Inflammatory macrophage treated with lipopolysaccharide for 4 hours (primary cell): Measurements from ENCODE around the gene HTR2B.
"Not testable (repeated sequence)": the region's sequence is repeated elsewhere in the genome, so short reads cannot be mapped to it uniquely, and the experiment has no call there.

Experiments used
- DNase-seq: peaks from one replicate; pipeline ENCODE4 v3.0.0-alpha.2; 2020

The HTR2B gene

DNA sequence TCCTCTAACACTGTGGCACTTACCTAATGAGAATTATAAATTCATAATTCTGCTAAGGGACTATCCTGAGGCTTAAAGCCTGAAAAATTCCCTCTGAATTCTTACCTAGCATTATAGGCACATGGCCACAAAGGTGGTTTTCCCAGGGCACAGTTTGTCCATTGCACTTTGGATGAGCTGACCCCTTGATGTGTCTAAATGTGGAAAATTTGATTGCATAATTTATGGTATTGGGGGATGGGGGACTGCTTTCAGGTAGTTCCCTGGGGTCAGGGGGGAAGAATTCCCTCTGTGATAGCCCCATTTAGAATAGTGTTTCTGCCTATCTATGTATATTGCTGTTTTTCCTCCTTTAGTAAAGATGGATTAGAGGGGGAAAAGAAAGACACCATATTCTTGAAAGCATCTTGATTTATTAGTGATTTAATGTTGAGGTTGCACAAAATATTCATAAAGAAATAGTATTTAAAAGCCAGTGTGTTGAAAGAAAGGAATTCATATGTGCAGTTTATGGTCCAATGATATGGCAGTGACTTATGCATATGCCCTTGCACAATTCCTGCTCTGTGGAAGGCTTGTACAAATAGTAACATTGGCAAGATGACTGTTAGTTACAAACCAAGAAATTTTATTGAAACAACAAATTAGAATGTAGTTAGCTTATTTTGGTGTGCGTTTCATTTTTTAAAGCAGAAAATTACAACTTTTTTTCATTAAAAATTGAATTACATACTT is 8.7 kb upstream of the HTR2B start:
- peak; percentile 48 for DNase-seq

DNA sequence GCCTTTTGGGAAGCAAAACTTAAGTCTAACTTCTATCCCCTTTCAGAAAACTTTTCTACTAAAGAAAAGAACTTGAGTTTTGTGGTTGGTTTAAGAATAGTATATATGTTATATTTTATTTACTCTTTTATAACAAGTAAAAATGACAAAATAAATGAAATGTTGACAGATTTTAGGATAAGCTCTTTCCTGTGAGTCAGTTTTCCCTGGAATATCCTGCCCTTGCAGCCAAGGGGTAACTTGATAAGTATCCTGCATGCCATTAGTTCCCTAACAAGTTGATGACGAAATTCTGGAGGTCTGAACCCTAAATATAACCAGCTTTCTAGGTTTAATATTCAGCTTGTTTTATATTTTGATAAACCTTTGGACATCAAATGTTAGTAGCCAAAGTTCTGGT is 7.3 kb upstream of the HTR2B start:
- DNase-seq, result no peak

DNA sequence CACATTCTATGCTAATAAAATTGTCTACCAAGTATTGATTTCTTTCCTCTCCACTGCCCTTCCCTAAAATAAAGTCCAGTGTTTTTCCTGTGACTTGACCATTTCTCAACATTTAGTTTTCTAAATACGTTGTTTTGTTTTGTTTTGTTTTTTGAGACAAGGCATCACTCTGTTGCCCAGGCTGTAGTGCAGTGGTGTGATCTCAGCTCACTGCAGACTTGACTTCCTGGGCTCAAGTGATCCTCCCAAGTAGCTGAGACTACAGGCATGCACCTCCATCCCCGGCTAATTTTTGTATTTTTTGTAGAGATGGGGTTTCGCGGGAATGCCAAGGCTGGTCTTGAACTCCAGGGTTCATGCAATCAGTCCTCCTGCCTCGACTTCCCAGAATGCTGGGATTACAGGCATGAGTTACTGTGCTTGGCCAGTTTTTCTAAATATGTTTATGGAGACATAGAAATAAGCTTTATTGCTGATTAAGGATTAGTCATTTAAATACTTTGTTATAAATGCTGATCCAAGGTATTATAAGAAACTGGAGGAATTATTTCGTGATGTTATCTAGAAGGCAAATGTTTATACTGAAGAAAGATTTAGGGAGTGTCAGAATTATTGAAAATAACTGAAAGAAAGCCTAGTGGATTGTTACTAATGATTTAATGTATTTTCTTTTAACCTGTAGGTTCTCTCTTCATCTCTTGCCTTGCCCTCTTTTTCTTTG is 5.7 kb upstream of the HTR2B start:
- no peak for DNase-seq

DNA sequence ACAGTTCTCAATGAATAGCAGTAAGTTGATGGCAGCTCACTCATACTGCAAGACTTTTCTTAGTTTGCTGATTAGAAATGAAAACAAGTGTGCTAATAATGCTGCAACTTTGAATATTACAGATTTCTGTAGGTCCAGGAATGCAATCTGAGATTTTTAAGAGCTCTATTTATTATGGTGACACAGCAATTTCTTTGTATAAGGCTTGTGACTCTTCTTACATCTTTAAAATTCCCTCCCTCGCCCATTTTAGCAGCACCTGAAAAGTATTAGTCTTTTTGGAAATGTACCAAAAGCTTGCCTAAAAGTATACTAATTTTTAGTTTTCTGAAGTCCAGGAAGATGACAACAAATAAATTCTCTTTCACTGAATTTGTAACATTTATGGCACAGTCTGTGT is 4.4 kb upstream of the HTR2B start:
- DNase-seq, result no peak

DNA sequence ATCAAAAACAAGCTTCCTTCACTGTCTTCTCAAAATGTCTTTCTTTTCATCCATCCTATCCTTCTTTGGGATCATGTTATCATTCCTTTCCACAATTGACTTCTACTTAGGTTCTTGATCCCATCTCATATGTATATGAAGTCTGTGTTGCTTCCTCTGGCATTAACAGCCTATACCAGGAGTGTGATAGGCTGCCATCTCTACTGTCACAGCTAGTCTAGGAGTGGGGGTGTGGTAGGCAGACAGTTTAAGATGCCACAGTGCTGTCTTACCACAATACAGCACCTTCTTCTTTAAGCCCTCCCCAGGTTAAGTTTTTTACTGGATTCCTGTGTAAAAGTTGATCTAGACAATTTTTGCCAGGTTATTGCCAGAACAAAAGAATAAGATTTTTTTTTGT is 3.7 kb upstream of the HTR2B start:
- no peak for DNase-seq

DNA sequence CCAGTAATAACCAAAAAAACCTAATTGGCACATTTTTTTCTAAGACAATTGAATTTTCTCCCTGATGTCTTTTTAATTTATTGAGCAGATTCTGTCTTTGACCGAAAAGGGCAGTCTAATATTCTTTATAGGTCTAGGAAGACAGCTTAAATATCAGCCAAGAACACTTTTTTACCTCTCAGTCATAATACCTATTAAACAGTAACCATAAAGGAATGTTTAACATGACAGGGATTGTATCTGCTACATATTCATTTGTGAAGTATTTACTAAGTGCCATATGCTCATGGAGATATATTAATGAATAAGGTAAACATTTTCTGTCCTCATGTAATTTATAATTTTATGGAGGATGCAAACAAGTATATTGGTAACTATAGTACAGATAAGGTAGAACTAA is 3.1 kb upstream of the HTR2B start:
- no peak for DNase-seq

DNA sequence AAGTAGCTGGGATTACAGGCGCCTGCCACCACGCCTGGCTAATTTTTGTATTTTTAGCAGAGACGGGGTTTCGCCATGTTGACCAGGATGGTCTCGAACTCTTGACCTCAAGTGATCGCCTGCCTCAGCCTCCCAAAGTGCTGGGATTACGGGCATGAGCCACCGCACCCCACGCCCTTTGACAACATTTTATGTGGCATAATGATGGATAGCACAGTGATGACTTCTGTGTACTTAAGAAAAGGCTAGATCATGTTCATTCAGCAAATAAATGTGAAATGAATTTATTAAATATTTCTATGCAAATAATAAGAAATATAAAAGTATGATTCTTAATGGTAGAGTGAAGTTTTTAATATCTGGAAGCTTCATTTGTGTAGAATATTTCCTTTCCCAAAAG is 2.6 kb upstream of the HTR2B start:
- no peak for DNase-seq

DNA sequence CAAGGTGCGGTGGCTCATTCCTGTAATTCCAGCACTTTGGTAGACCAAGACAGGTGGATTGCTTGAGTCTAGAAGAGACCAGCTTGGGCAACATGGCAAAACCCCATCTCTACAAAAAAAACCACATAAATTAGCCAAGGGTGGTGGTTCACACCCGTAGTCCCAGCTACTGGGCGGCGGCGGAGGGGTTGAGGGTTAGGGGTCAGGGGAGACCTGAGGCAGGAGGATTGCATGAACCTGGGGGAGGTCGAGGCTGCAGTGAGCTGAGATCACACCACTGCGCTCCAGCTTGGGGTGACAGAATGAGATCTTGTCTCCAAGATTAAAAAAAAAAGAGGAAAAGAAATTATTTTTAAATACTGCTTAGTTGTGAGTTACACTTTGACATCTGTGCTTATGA is 1.3 kb upstream of the HTR2B start:
- no peak for DNase-seq

DNA sequence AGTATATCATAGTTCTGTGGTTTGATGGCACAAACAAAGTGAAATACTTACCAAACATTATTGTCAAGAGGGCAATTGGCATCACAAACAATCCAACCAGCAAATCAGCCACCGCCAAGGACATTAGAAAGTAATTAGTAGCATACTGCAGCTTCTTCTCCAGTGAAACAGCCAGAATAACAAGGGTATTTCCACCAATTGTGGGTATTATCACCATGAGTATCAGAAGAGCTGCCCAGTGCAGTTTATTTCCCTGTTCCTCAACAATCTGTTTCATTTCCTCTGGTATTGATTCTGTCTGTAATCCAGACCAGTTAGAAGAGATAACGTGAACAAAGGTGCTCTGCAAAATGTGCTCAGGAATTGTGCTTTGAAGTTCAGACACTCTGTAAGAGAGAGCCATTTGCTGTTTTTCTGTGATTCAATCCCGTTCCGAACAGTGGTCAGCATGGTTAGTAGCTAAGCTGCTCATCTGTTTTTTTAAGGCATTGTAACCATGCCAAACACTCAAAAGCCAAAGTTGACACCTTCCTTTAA is 1.4 kb downstream of the HTR2B start:
- no peak for DNase-seq

DNA sequence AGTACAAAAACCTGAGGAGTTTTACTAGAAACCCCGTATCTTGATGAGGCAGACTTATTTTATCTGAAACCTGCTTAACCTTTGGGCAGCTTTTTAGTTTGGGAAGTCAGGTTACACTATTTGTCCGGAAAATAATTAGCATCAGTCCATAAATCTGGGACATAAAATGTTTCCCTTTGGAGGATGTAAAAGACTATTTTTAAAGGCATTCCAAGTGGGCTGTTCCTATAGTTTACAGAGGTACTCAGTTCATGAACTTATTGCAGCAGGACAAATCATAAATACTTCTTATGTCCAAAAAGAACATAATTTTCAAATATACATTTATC is 6.3 kb downstream of the HTR2B start:
- DNase-seq, result no peak

DNA sequence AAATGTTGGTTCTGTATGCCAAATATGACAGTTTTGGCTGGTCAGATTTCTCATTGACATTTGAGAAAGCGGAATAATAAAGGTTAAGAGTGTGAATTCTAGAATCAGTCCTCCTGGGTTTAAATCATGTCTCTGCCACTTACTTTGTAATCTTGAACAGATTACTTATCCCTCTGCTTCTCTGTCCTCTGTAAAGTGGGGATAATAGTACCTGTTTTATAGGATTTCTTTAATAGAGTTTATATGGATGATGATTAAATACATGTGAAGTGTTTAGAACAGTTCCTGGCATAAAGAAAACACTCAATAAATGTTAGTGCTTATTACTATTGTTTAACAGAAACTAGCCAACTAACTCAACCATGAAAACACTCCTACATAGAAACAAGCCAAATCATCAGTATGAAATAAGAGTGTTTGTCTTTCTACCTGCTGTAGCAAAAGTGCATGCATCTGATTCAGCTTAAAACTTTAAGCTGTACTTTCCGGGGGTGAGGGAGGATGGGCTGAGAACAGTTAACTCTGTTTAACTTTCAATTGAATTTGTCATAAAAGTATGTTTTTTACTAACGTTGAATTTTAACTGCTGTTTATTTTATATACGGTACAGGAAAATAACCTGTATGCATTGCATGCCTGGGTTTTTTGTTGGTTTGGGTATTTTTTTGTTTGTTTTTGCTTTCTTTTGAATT is 6.8 kb downstream of the HTR2B start:
- no peak for DNase-seq

DNA sequence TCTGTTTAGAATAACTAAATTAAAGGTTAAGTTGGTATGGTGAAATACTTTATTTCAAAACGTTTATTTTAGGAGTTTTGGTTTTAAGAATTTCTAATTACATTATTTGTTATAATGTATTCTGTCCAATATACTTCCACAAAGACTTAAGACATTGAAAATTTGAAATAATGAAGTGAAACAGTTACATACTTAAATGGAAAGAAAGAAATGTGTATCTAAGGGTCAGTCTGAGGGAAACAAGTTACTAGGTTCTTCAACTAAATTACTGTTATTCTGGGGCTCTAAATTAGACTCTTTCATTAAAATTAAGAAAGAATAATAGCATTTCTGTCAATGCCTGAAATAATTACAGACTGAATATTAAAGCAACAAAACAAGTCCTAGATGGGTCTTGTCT is 7.7 kb downstream of the HTR2B start:
- DNase-seq, result no peak

DNA sequence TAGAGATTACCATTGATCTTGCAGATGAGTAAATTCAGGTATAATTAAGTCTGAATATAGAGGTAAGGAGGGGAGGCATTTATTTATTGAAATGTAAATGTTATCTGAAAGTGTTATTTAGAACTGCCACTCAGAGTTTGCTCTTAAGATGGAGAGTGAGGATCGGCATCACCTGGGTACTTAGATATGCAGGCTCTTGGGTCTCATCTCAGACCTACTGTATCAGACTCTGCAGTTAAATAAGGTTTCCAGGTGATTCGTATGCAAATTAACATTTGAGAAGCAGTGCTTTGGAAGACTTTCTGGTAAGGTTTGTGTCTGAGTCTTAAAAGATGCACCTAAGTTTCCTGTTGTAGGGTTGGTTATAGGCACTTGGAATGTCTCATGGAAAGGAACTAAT is 9.2 kb downstream of the HTR2B start:
- no peak for DNase-seq

DNA sequence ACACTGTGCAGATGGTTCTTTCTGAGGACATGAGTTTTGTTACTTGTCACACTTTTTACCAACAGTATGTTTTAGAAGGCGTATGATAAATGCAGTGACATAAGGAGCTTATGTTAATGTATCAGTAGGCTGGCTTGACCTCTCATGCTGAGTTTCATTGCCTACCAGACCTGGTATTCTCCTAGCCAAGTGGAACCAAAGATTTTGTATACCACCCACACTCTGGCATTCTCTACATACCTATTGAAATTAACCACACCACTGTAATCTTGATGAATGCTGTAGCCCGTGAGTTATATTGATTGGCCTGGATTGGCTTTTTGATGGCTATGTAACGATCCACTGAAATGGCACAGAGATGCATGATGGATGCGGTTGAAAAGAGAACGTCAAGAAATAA is 11.4 kb downstream of the HTR2B start:
- DNase-seq, result no peak

DNA sequence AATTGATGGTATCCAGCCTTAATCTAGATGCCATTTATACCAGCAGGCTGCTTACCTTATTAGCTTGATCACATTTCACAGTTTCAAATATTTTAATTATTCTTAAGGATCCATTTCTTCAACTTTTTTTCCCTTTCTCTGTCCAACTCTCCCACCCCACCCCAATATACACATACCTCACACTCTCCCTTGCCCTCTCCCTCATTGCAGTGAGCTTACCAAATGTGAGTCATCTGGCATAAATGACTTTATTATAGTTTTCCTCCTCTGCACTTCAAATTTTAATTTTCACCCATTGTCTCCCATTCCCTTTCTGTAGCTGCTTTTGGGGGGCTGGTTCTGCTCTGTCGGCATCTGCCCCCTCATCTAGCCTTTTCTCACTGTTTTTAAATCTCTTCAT is 12.9 kb downstream of the HTR2B start:
- no peak for DNase-seq

DNA sequence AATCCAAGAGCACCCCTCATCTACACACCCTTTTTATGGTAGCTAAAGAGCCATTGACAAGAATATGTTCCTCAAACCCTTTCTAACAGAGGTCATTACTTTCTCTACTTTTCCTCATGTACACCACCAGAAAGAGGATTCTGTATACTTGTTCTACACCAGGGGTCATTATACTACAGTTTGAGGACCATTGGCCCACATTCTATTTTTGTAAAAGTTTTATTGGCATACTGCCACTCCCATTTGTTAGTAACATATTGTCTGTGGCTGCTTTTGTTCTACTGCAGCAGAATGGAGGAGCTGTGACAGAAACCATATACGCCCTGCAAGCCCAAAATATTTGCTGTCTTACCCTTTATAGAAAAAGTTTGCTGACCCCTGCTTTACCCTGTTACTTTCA is 14.3 kb downstream of the HTR2B start:
- DNase-seq, result no peak

DNA sequence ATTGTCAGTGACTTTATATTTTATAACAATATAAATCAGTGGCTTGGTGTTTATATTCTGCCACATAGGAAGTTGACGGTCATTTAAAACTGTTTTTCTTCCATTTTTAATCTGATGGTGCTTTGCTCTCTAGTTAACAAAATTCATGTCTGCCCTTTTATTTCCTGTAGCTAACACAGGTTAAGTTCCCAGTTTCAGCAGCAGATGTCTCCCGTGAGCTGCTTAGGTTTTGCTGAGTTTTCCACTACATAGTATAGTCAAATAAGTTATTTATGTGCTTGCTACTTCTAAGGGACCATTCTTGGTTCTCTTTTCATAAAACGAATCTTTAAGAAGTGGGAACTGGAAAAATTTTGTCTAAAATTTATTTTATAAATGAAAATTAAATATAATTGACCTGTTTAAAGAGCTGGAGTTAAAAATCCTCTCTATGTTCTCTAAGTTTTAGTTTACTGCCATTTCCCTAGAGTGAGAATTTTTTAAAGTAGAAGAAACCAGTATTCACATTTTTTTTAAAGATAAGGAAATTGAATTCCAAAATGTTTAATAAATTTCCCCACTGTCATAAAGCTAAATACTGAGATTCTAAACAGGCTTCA is 20.6 kb downstream of the HTR2B start:
- DNase-seq, result peak; percentile 59

DNA sequence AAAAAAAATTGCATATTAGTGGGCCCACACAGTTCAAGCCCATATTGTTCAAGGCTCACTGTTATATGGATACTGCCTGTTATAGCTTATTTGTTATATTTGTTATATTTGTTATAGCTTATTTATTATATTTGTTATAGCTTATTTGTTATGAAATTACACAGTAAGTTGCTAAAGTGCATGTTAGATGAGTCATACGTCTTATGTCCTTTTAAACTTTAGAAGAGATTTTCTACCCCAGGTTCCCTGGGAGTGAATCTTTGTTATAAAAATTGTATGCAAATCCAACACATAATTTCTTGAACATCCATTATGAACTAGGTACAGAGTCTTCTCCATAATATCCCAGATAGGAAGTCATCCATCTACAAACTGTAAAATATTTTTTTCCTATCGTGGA is 22.1 kb downstream of the HTR2B start:
- DNase-seq, result no peak

DNA sequence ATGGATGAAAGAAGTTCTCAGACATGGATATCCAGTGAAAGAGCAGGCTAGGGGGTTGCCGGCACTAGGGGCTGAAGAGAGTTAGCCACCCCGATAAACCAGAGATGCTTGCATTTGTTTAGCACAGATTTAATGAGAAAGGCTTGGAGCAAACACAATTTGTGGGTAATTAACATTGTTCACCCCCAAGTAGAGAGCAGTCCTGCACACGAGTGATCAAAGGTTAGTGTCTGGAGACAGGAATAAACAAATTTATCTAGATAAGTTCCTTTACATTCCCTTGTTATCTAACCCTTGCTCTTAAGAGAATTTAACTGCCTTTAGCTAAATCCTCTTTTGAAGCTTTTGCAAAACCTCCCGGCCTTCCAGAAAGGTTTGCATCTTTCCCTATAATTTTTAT is 23.9 kb downstream of the HTR2B start:
- DNase-seq, result no peak

DNA sequence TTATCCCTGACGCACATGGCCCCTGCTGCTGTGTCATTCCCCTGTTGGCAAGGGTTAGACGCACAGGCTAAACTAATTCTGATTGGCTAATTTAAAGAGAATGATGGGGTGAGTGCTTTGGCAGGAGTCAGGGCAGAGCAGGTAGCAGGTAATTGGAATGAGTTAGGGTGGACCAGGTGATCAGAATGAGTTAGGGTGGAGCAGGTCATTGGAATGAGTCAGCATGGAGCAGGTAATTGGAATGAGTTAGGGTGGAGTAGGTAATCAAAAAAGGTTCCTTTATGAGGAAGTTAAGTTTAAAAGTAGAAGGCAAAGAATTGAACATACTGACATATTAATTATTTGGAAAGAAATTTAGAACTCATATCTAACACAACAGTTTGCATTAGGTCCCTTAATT is 24.5 kb downstream of the HTR2B start:
- not testable (repeated sequence) for DNase-seq

DNA sequence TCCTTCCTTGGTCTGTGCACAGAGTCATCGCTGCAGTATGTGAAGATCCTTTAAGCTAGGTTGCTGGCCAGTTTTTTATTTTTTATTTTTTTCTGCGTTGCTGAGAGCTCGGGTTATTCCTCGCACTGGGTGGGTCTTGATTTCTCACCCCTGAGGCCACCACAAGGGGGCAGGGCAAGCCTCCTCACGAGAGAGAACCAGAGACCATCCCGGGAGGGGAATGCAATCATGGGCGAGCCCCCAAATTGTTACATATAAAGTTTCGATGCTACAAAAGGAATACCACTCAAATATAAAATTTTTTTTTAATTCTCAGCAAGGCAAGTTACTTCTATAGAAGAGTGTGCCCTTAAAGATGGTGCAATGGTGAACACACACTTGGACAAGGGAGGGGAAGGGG is 24.9 kb downstream of the HTR2B start:
- no peak for DNase-seq

DNA sequence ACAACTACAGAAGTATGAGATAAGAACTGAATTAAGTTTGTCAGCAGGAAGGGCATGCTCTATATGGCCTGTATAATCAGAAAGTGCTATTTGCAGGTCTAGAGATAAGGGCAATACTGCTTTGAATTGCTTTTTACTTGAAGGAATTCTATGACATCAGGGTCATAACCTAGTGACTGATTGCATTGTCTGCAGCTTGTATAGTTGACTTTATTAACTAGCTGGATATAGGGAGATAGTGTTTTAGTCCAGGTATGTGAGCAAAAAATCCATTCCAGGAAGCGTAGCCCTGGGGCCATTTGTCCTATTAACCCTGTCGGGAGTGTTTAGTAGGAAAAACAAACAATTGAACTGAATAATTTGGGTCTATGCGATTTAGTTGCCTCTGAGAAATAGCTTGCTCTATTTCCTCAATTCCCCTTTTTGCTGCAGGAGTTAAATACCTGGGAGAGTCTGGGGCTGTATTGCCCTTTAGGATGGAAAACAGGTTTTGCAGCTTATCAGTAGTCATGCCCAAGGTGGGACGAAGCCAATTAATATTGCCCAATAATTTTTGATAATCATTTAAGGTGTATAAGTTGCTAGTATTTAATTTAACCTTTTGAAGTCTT is 30.0 kb downstream of the HTR2B start:
- DNase-seq, result no peak

DNA sequence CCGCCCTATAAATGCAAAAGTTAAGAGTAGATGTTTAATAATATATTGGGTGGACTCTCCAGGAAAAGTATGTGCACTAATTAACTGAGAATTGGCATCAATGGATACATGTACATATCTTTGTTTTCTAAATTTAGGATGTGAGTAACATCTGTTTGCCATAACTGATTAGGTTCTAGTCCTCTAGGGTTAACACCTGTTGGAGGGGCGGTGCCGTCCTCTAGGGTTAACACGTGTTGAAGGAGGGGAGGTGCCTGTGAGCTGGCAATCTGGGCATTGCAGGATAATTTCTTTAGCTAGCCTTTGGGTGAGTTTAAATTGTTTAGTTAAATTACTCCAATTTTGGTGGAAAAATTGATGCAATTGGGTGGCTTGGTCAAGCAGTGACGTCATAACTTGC is 30.9 kb downstream of the HTR2B start:
- DNase-seq, result no peak
